Neural cell (in vitro differentiated cells): Measurements from ENCODE around the gene LENG9. TPM values are rescaled to one million over a fixed set of nuclear protein-coding genes. Genes with fewer than 3 reads are reported as not detected.

Experiments used
- H2AFZ ChIP-seq: fragments of 200-600, 300-800 bp; sonication (generic), shearing (Covaris generic); 2 replicates; pipeline ENCODE4 v1.6.0; 2014; ENCODE audit warnings: low read depth, mild to moderate bottlenecking, antibody characterized with exemption, low read length, moderate library complexity
- H3F3A ChIP-seq: fragments of 200-600 bp; shearing (Covaris generic); 2 replicates; pipeline ENCODE4 v1.6.1; 2016; ENCODE audit warnings: mild to moderate bottlenecking, moderate library complexity, mixed read lengths, antibody characterized with exemption, low read length; ENCODE audit not compliant: insufficient read depth, poor library complexity, severe bottlenecking
- H3K27ac ChIP-seq: fragments of 200-600, 300-800 bp; sonication (generic), shearing (Covaris generic); 2 replicates; pipeline ENCODE4 v1.5.1; 2014; ENCODE audit warnings: mild to moderate bottlenecking, low read length, moderate library complexity
- H3K27me3 ChIP-seq: fragments of 300-800, 200-600 bp; sonication (generic), shearing (Covaris generic); 2 replicates; pipeline ENCODE4 v1.6.0; 2014; ENCODE audit warnings: mild to moderate bottlenecking, low read depth, low read length, moderate library complexity; ENCODE audit not compliant: insufficient read depth
- H3K36me3 ChIP-seq: fragments of 300-800, 200-600 bp; sonication (generic), shearing (Covaris generic); 2 replicates; pipeline ENCODE4 v1.5.1; 2014; ENCODE audit warnings: mild to moderate bottlenecking, antibody characterized with exemption, low read length, moderate library complexity; ENCODE audit not compliant: insufficient read depth
- H3K4me2 ChIP-seq: fragments of 300-800, 200-600 bp; sonication (generic), shearing (Covaris generic); 2 replicates; pipeline ENCODE4 v1.6.0; 2014; ENCODE audit warnings: mild to moderate bottlenecking, low read length
- H3K4me3 ChIP-seq: fragments of 300-800, 200-600 bp; sonication (generic), shearing (Covaris generic); 2 replicates; pipeline ENCODE4 v1.5.1; 2014; ENCODE audit warnings: mild to moderate bottlenecking, low read length, moderate library complexity
- H3K79me2 ChIP-seq: fragments of 200-600 bp; shearing (Covaris generic); replicated peaks from 2 replicates; pipeline ENCODE4 v1.6.0; 2014; ENCODE audit warnings: mild to moderate bottlenecking, low read length, moderate library complexity; ENCODE audit not compliant: insufficient read depth
- H3K9ac ChIP-seq: fragments of 300-800, 200-600 bp; sonication (generic), shearing (Covaris generic); 2 replicates; pipeline ENCODE4 v1.6.1; 2016; ENCODE audit warnings: mild to moderate bottlenecking, low read length, mixed read lengths
- H3K9me2 ChIP-seq: fragments of 200-600 bp; shearing (Covaris generic); 2 replicates; pipeline ENCODE4 v1.6.1; 2016; ENCODE audit warnings: mild to moderate bottlenecking, low read length, mixed read lengths; ENCODE audit not compliant: insufficient read depth
- H3K9me3 ChIP-seq: fragments of 200-600, 300-800 bp; sonication (generic), shearing (Covaris generic); 2 replicates; pipeline ENCODE4 v1.6.1; 2016; ENCODE audit warnings: mild to moderate bottlenecking, mixed run types, low read length, moderate library complexity, mixed read lengths
- H4K20me1 ChIP-seq: fragments of 200-600 bp; shearing (Covaris generic); 2 replicates; pipeline ENCODE4 v1.6.1; 2016; ENCODE audit warnings: mild to moderate bottlenecking, mixed run types; ENCODE audit not compliant: insufficient read depth
- EP300 ChIP-seq: fragments of 450-650 bp; conservative IDR thresholded peaks from 2 replicates; pipeline ENCODE4 v1.6.1; 2014; ENCODE audit warnings: antibody characterized with exemption, mild to moderate bottlenecking, moderate library complexity; ENCODE audit not compliant: poor library complexity, severe bottlenecking
- EZH2 ChIP-seq: fragments of 200-600, 300-800 bp; shearing (Covaris generic), sonication (generic); IDR thresholded peaks from 2 replicates; pipeline ENCODE4 v1.6.1; 2014; ENCODE audit warnings: antibody characterized with exemption, low read length, borderline replicate concordance, mild to moderate bottlenecking; ENCODE audit not compliant: insufficient read depth, poor library complexity, severe bottlenecking
- MXI1 ChIP-seq: fragments of 450-650 bp; conservative IDR thresholded peaks from 2 replicates; pipeline ENCODE4 v1.6.1; 2014; ENCODE audit warnings: antibody characterized with exemption, mild to moderate bottlenecking; ENCODE audit not compliant: poor library complexity, severe bottlenecking
- POLR2AphosphoS5 ChIP-seq: IDR thresholded peaks from 2 replicates; pipeline ENCODE4 v1.6.1; 2012
- RAD21 ChIP-seq: fragments of 450-650 bp; conservative IDR thresholded peaks from 2 replicates; pipeline ENCODE4 v1.6.1; 2014; ENCODE audit warnings: antibody characterized with exemption, mild to moderate bottlenecking, moderate library complexity
- SMC3 ChIP-seq: fragments of 450-650 bp; conservative IDR thresholded peaks from 2 replicates; pipeline ENCODE4 v1.6.1; 2014; ENCODE audit warnings: antibody characterized with exemption, mild to moderate bottlenecking, moderate library complexity; ENCODE audit not compliant: poor library complexity
- TAF1 ChIP-seq: IDR thresholded peaks from 2 replicates; pipeline ENCODE4 v1.6.1; 2012; ENCODE audit warnings: low read depth
- polyA plus RNA-seq: library from polyadenylated mRNA; depleted of rRNA; stranded (reverse); fragments of >200 nt; gene quantifications from 2 replicates; pipeline ENCODE4 v1.2.3, GENCODE V29; 2014
- TF ChIP-seq, protein P1 (sequence below): fragments of 450-650 bp; IDR thresholded peaks from 2 replicates; pipeline ENCODE4 v1.5.1; 2014; ENCODE audit warnings: antibody characterized with exemption, mild to moderate bottlenecking, moderate library complexity; ENCODE audit not compliant: poor library complexity, severe bottlenecking
- TF ChIP-seq, protein P2 (sequence below): IDR thresholded peaks from 2 replicates; pipeline ENCODE4 v1.6.1; 2012; ENCODE audit warnings: borderline replicate concordance

LENG9 gene
- polyA plus RNA-seq, 1 donor from 2014 or later: 0.58 TPM

DNA sequence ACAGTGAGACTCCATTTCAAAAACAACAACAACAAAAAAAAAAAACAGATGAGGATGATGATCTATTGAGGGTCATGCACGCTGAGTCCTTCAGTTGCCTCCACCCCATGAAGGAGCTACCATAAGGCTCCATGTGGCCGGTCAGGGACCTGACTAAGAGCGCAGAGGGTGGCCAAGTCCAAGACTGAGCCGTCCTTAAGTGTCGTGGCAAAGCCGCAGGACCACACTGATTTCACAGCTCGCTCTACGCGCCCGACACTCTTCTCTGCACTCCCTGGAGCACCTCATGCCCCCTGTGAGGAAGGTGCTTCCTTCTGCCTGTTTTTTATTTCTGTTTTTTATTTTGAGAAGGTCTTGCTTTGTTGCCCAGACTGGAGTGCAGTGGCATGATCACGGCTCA, 36.0 kb downstream of the LENG9 start:
- no peak overlapping the region for H3K27ac ChIP-seq
- no peaks in the 10 kb centered on the region for H3F3A ChIP-seq
- H3K9me3 ChIP-seq: no peaks in the 10 kb centered on the region
- TF ChIP-seq POLR2AphosphoS5: no peak
- no peak overlapping the region for H3K9ac ChIP-seq
- no peak overlapping the region for H2AFZ ChIP-seq
- H3K9me2 ChIP-seq: no peaks in the 10 kb centered on the region
- H3K4me2 ChIP-seq: no peak overlapping the region
- no peaks in the 10 kb centered on the region for H4K20me1 ChIP-seq
- H3K79me2 ChIP-seq: no peaks in the 10 kb centered on the region
- H3K36me3 ChIP-seq: no peaks in the 10 kb centered on the region
- no peaks in the 10 kb centered on the region for H3K27me3 ChIP-seq
- H3K4me3 ChIP-seq: no peak overlapping the region

DNA sequence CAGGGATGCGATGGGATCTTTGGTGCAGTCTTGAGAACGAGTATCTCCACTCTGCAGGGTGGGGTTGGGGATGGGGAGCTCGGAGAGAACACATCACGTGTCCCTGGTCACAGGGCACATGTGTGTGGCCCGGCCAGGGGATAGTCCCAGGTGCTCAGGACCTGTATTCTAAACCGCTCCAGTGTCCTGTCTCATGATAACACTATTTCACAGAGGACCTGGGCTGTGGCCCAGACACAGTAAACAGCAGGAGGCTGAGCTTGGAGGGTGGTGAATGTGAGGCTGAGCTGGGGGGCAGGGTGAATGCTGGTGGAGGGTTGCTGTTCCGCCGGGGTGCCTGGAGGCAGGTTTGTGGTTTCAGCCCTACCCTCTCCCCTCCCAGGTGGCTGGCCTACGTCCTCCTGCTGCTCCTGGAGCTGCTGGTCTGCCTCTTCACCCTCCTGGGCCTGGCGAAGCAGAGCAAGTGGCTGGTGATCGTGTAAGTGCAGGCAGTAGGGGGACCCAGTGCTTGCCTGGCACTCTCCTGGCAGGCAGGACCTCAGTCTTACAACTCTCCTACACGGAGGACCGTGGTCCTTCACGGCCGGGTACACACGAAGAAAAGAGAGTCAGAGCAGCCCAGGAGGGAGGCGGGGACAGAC, 37.2 kb downstream of the LENG9 start:
- no peaks in the 10 kb centered on the region for H3K9me3 ChIP-seq
- TF ChIP-seq EZH2 (no peak), POLR2AphosphoS5 (no peak), EP300 (no peak), SMC3 (no peak), MXI1 (no peak), TAF1 (no peak), RAD21 (no peak)
- TF ChIP-seq, protein P1, sequence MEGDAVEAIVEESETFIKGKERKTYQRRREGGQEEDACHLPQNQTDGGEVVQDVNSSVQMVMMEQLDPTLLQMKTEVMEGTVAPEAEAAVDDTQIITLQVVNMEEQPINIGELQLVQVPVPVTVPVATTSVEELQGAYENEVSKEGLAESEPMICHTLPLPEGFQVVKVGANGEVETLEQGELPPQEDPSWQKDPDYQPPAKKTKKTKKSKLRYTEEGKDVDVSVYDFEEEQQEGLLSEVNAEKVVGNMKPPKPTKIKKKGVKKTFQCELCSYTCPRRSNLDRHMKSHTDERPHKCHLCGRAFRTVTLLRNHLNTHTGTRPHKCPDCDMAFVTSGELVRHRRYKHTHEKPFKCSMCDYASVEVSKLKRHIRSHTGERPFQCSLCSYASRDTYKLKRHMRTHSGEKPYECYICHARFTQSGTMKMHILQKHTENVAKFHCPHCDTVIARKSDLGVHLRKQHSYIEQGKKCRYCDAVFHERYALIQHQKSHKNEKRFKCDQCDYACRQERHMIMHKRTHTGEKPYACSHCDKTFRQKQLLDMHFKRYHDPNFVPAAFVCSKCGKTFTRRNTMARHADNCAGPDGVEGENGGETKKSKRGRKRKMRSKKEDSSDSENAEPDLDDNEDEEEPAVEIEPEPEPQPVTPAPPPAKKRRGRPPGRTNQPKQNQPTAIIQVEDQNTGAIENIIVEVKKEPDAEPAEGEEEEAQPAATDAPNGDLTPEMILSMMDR: no peak
- TF ChIP-seq, protein P2, sequence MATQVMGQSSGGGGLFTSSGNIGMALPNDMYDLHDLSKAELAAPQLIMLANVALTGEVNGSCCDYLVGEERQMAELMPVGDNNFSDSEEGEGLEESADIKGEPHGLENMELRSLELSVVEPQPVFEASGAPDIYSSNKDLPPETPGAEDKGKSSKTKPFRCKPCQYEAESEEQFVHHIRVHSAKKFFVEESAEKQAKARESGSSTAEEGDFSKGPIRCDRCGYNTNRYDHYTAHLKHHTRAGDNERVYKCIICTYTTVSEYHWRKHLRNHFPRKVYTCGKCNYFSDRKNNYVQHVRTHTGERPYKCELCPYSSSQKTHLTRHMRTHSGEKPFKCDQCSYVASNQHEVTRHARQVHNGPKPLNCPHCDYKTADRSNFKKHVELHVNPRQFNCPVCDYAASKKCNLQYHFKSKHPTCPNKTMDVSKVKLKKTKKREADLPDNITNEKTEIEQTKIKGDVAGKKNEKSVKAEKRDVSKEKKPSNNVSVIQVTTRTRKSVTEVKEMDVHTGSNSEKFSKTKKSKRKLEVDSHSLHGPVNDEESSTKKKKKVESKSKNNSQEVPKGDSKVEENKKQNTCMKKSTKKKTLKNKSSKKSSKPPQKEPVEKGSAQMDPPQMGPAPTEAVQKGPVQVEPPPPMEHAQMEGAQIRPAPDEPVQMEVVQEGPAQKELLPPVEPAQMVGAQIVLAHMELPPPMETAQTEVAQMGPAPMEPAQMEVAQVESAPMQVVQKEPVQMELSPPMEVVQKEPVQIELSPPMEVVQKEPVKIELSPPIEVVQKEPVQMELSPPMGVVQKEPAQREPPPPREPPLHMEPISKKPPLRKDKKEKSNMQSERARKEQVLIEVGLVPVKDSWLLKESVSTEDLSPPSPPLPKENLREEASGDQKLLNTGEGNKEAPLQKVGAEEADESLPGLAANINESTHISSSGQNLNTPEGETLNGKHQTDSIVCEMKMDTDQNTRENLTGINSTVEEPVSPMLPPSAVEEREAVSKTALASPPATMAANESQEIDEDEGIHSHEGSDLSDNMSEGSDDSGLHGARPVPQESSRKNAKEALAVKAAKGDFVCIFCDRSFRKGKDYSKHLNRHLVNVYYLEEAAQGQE: no peak
- no peaks in the 10 kb centered on the region for H3K9me2 ChIP-seq
- H3K36me3 ChIP-seq: no peaks in the 10 kb centered on the region
- H3K79me2 ChIP-seq: no peaks in the 10 kb centered on the region
- H3K27me3 ChIP-seq: no peaks in the 10 kb centered on the region
- H4K20me1 ChIP-seq: no peaks in the 10 kb centered on the region
- H3K4me2 ChIP-seq: no peak overlapping the region
- H3F3A ChIP-seq: no peaks in the 10 kb centered on the region
- no peak overlapping the region for H3K9ac ChIP-seq
- no peak overlapping the region for H3K4me3 ChIP-seq
- no peak overlapping the region for H3K27ac ChIP-seq
- no peak overlapping the region for H2AFZ ChIP-seq

DNA sequence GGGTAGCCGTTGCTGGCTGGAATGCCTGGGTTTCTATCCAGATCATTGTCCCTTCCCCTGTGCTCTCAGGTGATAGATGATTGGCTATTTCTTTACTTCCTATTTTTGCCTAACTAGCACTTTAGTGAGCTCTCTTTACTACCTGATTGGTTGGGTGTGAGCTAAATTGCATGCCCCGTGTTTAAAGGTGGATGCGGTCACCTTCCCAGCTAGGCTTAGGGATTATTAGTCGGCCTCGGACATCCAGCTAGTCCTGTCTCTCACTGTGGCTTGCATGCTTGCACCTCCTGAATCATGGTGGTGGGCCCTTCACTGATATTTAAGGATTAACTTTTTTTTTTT, 38.2 kb downstream of the LENG9 start:
- Histone ChIP-seq H3K9ac (no peak overlapping the region), H3K27me3 (no peaks in the 10 kb centered on the region), H3F3A (no peaks in the 10 kb centered on the region), H3K9me2 (no peaks in the 10 kb centered on the region), H3K36me3 (no peaks in the 10 kb centered on the region), H3K4me3 (no peak overlapping the region), H3K27ac (no peak overlapping the region), H4K20me1 (no peaks in the 10 kb centered on the region), H3K4me2 (no peak overlapping the region), H2AFZ (no peak overlapping the region), H3K79me2 (peaks cover 3% of the 10 kb centered on the region), H3K9me3 (no peaks in the 10 kb centered on the region)
- TF ChIP-seq POLR2AphosphoS5 (no peak), EP300 (no peak), EZH2 (no peak), MXI1 (no peak), SMC3 (no peak), TAF1 (no peak), RAD21 (no peak)
